Neural progenitor cell (in vitro differentiated cells): ENCODE measurements around the gene SPG21. TPM values are rescaled to one million over a fixed set of nuclear protein-coding genes. Genes with fewer than 3 reads are reported as not detected.

Experiments
- DNase-seq: peaks from one replicate; pipeline ENCODE4 v3.0.0-alpha.2; 2016; ENCODE audit warnings: low spot score
- H2AFZ ChIP-seq: fragments of 200-600 bp; sonication (generic); replicated peaks from 2 replicates; pipeline ENCODE4 v1.6.1; 2016; ENCODE audit warnings: antibody characterized with exemption
- H3F3A ChIP-seq: fragments of 200-600 bp; sonication (generic); 2 replicates; pipeline ENCODE4 v1.6.1; 2016; ENCODE audit warnings: antibody characterized with exemption, low read depth
- H3K27ac ChIP-seq: fragments of 200-600 bp; sonication (generic); 2 replicates; pipeline ENCODE4 v1.5.1; 2016; ENCODE audit warnings: mild to moderate bottlenecking
- H3K27me3 ChIP-seq: fragments of 200-600 bp; sonication (generic); 2 replicates; pipeline ENCODE4 v1.6.1; 2016; ENCODE audit warnings: mild to moderate bottlenecking, moderate library complexity
- H3K36me3 ChIP-seq: fragments of 200-600 bp; sonication (generic); 2 replicates; pipeline ENCODE4 v1.5.1; 2016
- H3K4me1 ChIP-seq: fragments of 200-600 bp; sonication (generic); 2 replicates; pipeline ENCODE4 v1.6.1; 2016; ENCODE audit warnings: mixed run types
- H3K4me2 ChIP-seq: fragments of 200-600 bp; sonication (generic); 2 replicates; pipeline ENCODE4 v1.6.1; 2016
- H3K4me3 ChIP-seq: fragments of 200-600 bp; sonication (generic); 2 replicates; pipeline ENCODE4 v1.5.1; 2016
- H3K79me2 ChIP-seq: fragments of 200-600 bp; sonication (generic); 2 replicates; pipeline ENCODE4 v1.6.1; 2016; ENCODE audit warnings: low read depth
- H3K9ac ChIP-seq: fragments of 200-600 bp; sonication (generic); 2 replicates; pipeline ENCODE4 v1.6.1; 2016
- H3K9me3 ChIP-seq: fragments of 200-600 bp; sonication (generic); 2 replicates; pipeline ENCODE4 v1.5.1; 2016; ENCODE audit warnings: low read depth
- H4K20me1 ChIP-seq: fragments of 200-600 bp; sonication (generic); 2 replicates; pipeline ENCODE4 v1.6.1; 2016; ENCODE audit warnings: low read depth
- H3K27ac Mint-ChIP-seq: 3 replicates; pipeline ENCODE4 v1.8.0; 2021; ENCODE audit warnings: mixed read lengths
- H3K27me3 Mint-ChIP-seq: 2 replicates; pipeline ENCODE4 v1.8.0; 2022; ENCODE audit warnings: low read depth, mild to moderate bottlenecking, inconsistent platforms, moderate library complexity, mixed read lengths; ENCODE audit not compliant: insufficient read depth
- H3K36me3 Mint-ChIP-seq: 3 replicates; pipeline ENCODE4 v1.8.0; 2021; ENCODE audit warnings: mixed read lengths
- H3K4me1 Mint-ChIP-seq: 3 replicates; pipeline ENCODE4 v1.8.0; 2021; ENCODE audit warnings: mixed read lengths
- H3K4me3 Mint-ChIP-seq: 3 replicates; pipeline ENCODE4 v1.8.0; 2021; ENCODE audit warnings: mild to moderate bottlenecking, moderate library complexity, mixed read lengths
- H3K9me3 Mint-ChIP-seq: 3 replicates; pipeline ENCODE4 v1.8.0; 2020; ENCODE audit warnings: mixed read lengths
- CTCF ChIP-seq: fragments of 200-600 bp; sonication (generic); IDR thresholded peaks from 2 replicates; pipeline ENCODE4 v1.5.1; 2017; ENCODE audit warnings: antibody characterized with exemption, mild to moderate bottlenecking
- EZH2 ChIP-seq: fragments of 200-600 bp; sonication (generic); IDR thresholded peaks from 2 replicates; pipeline ENCODE4 v1.6.1; 2017; ENCODE audit warnings: antibody characterized with exemption, mild to moderate bottlenecking, moderate library complexity
- EZH2phosphoT487 ChIP-seq: fragments of 200-600 bp; sonication (generic); IDR thresholded peaks from 2 replicates; pipeline ENCODE4 v1.6.1; 2017; ENCODE audit warnings: antibody characterized with exemption
- total RNA-seq: library from RNA; depleted of rRNA; stranded (reverse); fragments of >200 nt; gene quantifications from 2 replicates; pipeline ENCODE4 v1.2.3, GENCODE V29; 2015; ENCODE audit warnings: low replicate concordance

Gene SPG21
- total RNA-seq, 1 donor from 2014 or later: 84.4 TPM

- Histone ChIP-seq H3K9me3 (no peaks in the 10 kb centered on the region), H3K4me1 (no peaks in the 10 kb centered on the region), H3K4me3 (no peak overlapping the region), H3F3A (no peaks in the 10 kb centered on the region), H3K27me3 (no peaks in the 10 kb centered on the region), H3K9ac (no peak overlapping the region), H3K79me2 (no peaks in the 10 kb centered on the region), H4K20me1 (no peaks in the 10 kb centered on the region), H3K36me3 (no peaks in the 10 kb centered on the region), H3K4me2 (no peak overlapping the region), H2AFZ (no peak overlapping the region), H3K27ac (no peak overlapping the region)
- DNase-seq: no peak
- H3K4me1 Mint-ChIP-seq: no peaks in the 10 kb centered on the region
- H3K27ac Mint-ChIP-seq: no peak overlapping the region
- H3K27me3 Mint-ChIP-seq: peaks cover 8% of the 10 kb centered on the region
- H3K36me3 Mint-ChIP-seq: peaks cover 13% of the 10 kb centered on the region
- no peak for TF ChIP-seq EZH2phosphoT487
- TF ChIP-seq EZH2: no peak
- TF ChIP-seq CTCF: no peak
- no peak overlapping the region for H3K4me3 Mint-ChIP-seq
- peaks cover 18% of the 10 kb centered on the region for H3K9me3 Mint-ChIP-seq
Measured at GRCh38 chr15:64951777-64952418, 37.8 kb downstream of the SPG21 start.

GRCh38 chr15:64950888-64951287 is 38.8 kb downstream of the SPG21 start:
- DNase-seq: no peak
- H3K79me2 ChIP-seq: no peaks in the 10 kb centered on the region
- H4K20me1 ChIP-seq: no peaks in the 10 kb centered on the region
- TF ChIP-seq EZH2phosphoT487 (no peak), EZH2 (no peak), CTCF (no peak)
- Mint-ChIP-seq H3K4me1 (no peaks in the 10 kb centered on the region), H3K27ac (no peak overlapping the region), H3K36me3 (peaks cover 11% of the 10 kb centered on the region), H3K9me3 (peaks cover 18% of the 10 kb centered on the region), H3K27me3 (peaks cover 8% of the 10 kb centered on the region), H3K4me3 (no peak overlapping the region)
- H3K9ac ChIP-seq: no peak overlapping the region
- H2AFZ ChIP-seq: no peak overlapping the region
- no peak overlapping the region for H3K4me2 ChIP-seq
- peaks cover 5% of the 10 kb centered on the region for H3F3A ChIP-seq
- no peaks in the 10 kb centered on the region for H3K36me3 ChIP-seq
- H3K4me3 ChIP-seq: no peak overlapping the region
- H3K27ac ChIP-seq: no peak overlapping the region
- no peaks in the 10 kb centered on the region for H3K27me3 ChIP-seq
- H3K4me1 ChIP-seq: no peaks in the 10 kb centered on the region
- H3K9me3 ChIP-seq: no peaks in the 10 kb centered on the region

- Histone ChIP-seq H3K9ac (no peak overlapping the region), H3K4me2 (no peak overlapping the region), H3K36me3 (no peaks in the 10 kb centered on the region), H3K27ac (no peak overlapping the region), H4K20me1 (no peaks in the 10 kb centered on the region), H2AFZ (no peak overlapping the region), H3K9me3 (no peaks in the 10 kb centered on the region), H3K79me2 (no peaks in the 10 kb centered on the region), H3F3A (peaks cover 5% of the 10 kb centered on the region), H3K4me1 (no peaks in the 10 kb centered on the region), H3K27me3 (no peaks in the 10 kb centered on the region), H3K4me3 (no peak overlapping the region)
- Mint-ChIP-seq H3K9me3 (peaks cover 14% of the 10 kb centered on the region), H3K36me3 (peaks cover 1% of the 10 kb centered on the region), H3K27ac (no peak overlapping the region), H3K4me1 (no peaks in the 10 kb centered on the region), H3K27me3 (peaks cover 5% of the 10 kb centered on the region), H3K4me3 (no peak overlapping the region)
- no peak for DNase-seq
- no peak for TF ChIP-seq EZH2
- no peak for TF ChIP-seq EZH2phosphoT487
- TF ChIP-seq CTCF: no peak
Measured at GRCh38 chr15:64949383-64950186, 40.1 kb downstream of the SPG21 start.
